ENCODE results near the gene RELCH.
A peak's percentile ranks its signal among the peaks of the same experiment; 100 is the strongest.

RELCH gene

DNA sequence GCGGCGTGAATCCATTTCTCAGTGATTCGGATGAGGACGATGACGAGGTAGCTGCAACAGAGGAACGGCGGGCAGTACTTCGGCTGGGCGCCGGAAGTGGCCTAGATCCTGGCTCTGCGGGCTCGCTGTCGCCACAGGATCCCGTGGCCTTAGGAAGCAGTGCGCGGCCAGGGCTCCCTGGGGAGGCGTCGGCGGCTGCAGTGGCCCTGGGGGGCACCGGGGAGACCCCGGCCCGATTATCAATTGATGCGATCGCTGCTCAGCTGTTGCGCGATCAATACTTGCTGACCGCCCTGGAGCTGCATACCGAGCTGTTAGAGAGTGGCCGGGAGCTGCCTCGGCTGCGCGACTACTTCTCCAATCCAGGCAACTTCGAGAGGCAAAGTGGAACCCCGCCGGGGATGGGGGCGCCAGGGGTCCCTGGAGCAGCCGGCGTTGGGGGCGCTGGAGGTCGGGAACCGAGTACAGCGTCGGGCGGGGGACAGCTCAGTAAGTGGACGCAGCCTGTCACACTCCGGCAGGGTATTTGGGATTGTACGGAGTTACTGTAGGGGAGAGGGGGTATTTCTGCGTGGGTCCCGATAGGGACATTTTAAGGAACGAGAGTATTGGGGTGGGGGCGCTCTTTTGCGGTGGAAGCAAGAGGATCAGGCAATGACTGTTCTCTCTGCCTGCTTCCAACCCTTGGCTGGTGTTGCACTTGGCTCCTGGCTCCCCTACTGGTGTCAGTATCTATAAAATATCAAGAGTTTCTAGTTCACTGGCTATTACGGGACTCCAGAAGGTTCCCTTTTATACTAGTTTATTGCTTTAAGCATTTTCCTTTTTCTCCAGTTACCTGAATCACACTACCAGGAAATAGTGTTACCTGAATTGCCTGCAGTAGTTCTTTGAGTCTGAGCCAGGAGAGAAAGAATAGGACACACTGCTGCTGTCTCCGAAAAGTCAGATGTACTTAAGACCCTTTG lies 772 bp downstream of the RELCH start:
- DNase-seq = peak in 2 of 4 experiments; percentile 2 to 8

GRCh38 chr18:62189208-62189607 lies 2.2 kb downstream of the RELCH start:
- DNase-seq = no peak

- DNase-seq = no peak
Measured at GRCh38 chr18:62196079-62196478, 9.0 kb downstream of the RELCH start.

- DNase-seq = no peak
Measured at GRCh38 chr18:62196980-62197379, 9.9 kb downstream of the RELCH start.

DNA sequence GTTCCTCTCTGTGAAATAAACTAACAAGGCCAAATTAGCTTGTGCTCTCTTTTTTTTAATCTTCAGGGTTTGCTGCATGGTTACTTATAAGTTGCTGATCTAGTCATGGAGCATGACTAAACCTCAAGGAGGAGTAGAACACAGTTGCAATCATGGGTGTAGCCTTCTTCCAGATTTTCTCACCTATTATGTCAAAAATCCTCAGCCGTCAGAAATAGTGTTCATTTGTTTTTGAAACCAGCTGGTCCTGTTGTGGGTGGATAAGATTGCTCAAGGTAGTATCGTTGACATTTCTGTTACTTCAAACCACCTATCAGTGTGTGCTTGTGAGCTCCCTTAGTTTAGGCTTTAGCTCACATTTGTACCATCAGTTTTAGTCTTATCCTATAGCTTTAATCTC lies 11.2 kb downstream of the RELCH start:
- no peak for DNase-seq

DNA sequence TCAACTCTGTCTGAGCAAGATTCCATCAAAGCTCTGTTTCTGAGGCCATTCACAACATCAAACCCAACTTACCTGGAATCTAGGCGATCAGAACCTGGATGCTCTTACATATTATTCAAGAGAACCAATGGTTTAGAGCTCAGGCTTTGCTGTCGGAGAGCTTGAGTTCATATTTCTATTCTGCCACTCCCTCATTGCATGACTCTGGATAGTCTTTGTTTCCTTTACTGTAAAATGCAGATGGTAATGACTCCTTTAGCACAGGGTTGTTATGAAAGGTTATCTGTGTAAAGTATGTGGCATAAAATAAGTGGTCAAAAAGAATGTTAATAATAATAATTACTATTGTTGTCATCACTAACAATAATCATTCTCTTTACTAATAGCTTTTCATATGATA lies 12.6 kb downstream of the RELCH start:
- no peak for DNase-seq

DNA sequence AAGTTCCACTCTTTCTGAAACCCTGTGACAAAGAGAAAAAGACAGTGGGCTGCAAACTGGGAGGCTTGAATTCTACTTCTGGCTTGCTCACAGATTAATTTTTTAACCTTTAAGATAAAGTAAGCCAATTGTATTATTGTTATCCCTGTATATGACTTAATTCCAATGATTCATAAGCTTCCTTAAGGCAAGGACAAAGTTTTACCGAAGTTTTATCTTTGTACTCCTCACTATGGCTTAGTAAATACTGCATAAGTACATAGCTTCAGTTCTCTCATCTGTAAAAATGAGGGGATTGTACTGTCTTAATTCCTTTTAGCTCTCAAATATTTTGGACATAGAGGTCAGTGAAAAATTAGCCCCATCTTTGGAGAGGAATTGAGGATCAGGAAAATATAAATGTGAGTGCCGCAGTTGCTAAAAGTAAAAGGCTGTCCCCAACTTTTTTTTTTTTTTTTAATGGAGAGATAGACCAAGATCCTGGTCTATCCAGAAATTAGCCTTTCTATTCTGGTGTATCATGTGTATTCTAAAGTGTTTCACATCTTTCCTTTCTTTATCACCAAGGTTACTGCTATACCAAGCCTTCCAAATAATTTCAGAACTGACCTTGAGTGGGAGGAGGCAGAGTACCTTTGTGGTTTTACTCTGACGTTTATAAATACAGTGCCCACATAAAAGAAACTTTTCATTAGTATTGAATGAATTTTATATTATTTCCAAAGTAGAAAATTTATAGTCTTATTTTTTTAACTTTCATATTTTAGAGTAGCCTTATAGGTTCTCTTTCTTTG lies 13.3 kb downstream of the RELCH start:
- no peak for DNase-seq

DNA sequence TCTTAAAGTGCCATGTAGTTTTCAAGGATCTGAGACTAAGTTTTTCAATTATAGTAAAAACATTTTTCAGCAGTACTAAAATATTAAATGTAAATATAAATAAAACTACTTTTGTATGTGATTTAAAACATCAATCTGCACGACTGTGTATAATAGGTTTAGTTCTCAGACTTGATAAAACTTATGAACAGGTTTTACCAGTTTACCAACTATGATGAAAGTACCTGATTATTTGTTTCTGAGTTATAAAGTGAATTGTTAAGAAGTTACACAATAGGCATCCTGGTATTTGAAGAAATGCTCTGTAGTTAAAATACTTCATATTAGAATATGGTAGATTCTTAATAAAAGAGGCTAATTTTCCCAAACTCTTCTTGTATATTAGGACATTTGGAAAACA lies 14.8 kb downstream of the RELCH start:
- DNase-seq = no peak

- no peak for DNase-seq
Measured at GRCh38 chr18:62205824-62206223, 18.8 kb downstream of the RELCH start.

GRCh38 chr18:62206593-62206992 lies 19.5 kb downstream of the RELCH start:
- no peak for DNase-seq

GRCh38 chr18:62209046-62209445 lies 22.0 kb downstream of the RELCH start:
- DNase-seq = no peak

DNA sequence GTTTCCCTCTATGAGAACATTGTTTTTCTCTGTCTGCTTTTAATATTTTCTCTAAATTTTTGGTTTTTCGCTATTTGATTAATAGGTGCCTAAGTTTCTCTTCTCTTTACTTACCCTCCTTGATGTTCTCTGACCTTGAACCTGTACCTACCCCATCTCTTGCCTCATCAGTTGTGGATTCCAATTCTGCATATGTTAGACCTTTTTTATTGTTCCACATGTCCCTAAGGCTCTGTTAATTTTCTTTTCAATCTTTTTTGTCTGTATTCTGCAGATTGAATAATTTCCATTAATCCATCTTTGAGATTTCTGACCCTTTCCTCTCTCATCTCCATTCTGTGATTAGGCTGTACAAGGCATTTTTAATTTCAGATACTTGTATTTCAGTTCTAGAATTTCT lies 23.1 kb downstream of the RELCH start:
- no peak for DNase-seq

DNA sequence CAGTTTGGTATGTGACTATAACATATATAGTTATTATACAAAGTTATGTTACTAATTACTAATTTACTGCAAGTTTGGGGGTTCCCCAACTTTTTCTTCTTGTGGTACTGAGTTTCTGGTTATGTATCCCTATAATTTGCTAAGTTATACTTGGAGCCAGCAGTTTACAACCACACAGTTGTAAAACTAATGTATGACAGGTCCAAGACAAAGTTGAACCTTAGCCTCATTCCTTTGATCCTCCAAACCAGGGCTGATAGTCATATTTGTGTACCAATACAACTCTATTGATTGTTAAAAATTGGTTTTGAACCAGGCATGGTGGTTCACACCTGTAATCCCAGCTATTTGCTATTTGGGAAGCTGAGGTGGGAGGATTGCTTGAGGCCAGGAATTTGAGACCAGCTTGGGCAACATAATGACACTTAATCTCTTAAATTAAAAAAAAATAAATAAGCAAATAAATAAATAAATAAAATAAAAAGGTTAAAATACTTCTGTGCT lies 24.3 kb downstream of the RELCH start:
- DNase-seq = no peak

GRCh38 chr18:62214790-62215189 lies 27.7 kb downstream of the RELCH start:
- no peak for DNase-seq

DNA sequence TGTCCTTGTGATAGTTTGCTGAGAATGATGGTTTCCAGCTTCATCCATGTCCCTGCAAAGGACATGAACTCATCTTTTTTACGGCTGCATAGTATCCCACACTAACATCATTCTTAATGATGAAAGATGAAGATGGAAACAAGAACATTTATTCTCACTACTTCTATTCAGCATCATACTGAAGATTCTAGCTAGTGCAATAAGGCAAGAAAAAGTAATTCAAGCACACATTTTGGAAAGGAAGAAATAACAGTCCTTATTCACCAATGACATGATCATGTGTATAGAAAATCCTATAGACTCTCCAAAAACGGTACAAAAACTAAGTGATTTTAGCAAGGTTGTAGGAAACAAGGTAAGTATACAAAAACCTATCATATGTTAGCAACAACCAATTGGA lies 37.2 kb downstream of the RELCH start:
- no peak for DNase-seq

GRCh38 chr18:62226047-62226446 lies 39.0 kb downstream of the RELCH start:
- DNase-seq = no peak

DNA sequence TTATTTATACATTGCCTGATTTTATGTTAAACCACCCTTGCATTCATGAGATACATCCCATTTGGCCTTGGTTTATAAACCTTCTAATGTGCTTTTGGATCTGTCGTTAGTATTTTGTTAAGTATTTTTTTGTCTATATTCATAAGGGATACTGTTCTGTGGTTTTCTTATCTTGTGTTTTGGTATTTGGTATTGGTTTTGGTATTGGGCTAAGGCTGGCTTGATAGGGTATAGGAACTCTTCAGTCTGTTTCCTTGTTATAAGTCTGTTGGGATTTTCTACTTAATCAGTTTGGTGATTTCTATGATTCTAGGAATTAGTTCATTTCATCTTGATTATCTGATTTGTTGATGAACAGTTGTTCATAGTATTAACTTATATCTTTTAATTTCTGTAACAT lies 49.2 kb downstream of the RELCH start:
- DNase-seq = no peak

GRCh38 chr18:62239475-62239874 lies 52.4 kb downstream of the RELCH start:
- no peak for DNase-seq

DNA sequence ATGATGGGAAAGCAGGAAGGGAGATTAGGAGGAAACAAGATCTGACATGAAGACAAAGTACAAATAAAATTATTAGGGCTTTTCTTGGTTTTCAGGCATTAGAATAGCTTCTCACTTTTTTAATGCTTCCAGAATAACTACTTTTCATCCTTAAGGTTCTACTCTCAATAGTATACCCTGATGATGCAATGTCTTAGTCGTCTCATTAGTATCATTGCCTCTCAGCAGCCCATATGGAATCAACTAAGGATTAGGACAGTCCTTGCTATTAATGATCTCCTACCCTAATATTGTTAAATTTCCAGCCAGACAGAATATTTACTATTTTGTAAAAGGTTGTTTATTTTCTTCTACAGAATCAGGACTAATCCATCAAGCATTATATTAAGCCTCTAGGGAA lies 55.9 kb downstream of the RELCH start:
- DNase-seq = no peak

DNA sequence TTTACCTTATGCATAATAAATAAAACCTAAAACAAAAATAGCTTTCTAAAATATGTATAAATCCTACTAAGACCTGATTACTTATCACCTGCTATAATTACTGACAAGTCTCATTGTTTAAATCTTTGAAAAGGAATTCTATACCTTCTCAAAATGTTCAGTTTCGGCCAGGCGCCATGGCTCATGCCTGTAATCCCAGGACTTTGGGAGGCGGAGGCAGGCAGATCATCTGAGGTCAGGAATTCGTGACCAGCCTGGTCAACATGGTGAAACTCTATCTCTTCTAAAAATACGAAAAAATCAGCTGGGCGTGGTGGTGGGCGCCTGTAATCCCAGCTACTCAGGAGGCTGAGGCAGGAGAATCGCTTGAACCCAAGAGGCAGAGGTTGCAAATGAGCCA lies 58.1 kb downstream of the RELCH start:
- no peak for DNase-seq

DNA sequence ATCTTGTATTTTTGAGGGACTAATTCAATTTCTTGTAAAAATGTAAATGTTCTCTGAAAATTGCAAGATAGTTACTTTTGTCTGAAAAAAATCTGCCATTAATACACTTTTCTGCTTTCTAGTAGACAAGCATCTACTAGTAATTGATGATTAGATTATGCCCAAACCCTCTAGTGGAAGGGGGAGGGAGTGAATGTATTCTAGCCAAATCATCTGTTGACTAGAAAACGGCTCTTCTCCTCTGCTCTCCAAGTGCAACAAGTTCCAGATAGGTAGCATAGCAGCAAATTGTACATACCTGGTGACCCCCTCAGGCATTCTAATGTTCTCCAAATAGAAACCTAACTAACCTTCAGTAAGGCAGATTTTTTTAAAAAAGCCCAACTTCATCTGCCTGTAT lies 58.6 kb downstream of the RELCH start:
- no peak for DNase-seq

GRCh38 chr18:62248313-62248712 lies 61.3 kb downstream of the RELCH start:
- no peak for DNase-seq

DNA sequence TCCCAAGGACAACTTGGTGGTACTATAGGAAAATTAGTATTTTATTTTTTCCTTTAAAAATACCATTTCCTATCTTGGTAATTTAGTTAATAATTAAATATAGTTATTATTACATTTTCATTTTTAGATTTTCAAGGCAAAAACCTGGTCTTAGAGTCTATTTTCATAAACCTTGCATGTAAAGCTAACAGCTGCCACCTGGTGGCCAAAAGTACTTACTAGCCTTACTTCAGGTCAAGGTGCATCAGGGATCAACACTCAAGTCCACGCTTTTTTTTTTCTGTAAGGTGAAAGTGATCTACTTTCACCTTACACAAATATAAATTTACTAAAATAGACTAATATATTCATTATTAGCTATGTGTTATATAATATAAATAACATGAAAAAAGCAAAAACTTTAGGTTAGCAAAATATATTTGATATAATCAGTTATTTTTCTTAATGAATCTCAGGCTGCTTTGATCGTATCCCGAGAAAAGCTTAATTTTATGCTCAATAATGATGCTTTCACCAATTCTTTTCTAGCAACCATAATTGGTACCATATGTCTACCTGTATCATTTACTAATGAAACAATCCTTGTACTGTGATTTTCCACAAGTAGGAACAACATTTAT lies 62.5 kb downstream of the RELCH start:
- peak; percentile 9 to 58 (median 31) for DNase-seq
